Renal cortex interstitium (tissue), 11 donors: Measurements from ENCODE around the gene PKNOX2. TPM values are rescaled to one million over a fixed set of nuclear protein-coding genes. Genes with fewer than 3 reads are reported as not detected.

Source experiments
- DNase-seq, 11 donors: peaks; one replicate each; pipeline ENCODE4 v3.0.0-alpha.2; 2013; ENCODE audit warnings: low read depth in 9 of 11, low spot score in 4 of 11; ENCODE audit errors: extremely low read depth in 1 of 11
- polyA plus RNA-seq, 3 donors: library from polyadenylated mRNA; unstranded; fragments of 120-200 nt; gene quantifications; one replicate each; pipeline ENCODE4 v1.2.1, GENCODE V29; 2013; ENCODE audit not compliant: insufficient read length in 3 of 3

Gene PKNOX2
- polyA plus RNA-seq, 3 donors: 12.4 to 14.6 (median 13.9) TPM

DNA sequence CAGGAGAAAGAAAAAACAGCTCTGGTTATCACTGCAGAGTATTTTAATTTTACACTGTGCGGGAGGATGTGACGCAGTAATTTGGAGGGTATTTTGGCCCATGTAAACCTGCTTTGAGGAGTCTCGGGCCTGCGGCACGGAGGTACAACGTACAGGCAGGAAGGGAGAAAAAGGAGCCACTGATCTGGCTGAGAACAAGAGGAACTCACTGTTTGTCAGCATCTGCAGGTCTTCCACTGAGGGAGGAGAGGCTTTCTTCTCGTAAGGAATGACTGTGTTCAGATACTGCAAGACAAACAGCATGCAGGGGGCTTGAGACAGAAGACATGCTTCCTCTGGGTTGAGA is 287.5 kb downstream of the PKNOX2 start:
- DNase-seq: no peak

DNA sequence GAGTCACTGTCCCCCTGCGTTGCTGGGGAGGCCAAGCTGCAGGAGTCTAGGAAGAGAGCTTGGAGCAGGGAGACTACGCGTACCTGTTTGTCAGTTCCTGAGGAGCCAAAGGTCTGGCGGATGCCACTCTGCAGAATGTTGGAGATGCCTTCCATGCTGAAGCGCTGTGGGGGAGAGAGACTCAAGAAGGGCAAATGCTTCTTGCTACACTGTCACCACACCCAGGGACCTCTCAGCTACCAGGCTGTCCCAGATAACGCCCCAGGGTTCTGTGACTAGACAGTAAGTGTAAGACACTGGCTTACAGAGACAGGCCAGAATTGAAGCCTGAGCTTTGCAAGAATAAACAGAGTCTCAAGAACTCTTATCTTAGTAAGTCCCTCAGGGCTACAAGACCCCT is 289.5 kb downstream of the PKNOX2 start:
- DNase-seq: no peak

DNA sequence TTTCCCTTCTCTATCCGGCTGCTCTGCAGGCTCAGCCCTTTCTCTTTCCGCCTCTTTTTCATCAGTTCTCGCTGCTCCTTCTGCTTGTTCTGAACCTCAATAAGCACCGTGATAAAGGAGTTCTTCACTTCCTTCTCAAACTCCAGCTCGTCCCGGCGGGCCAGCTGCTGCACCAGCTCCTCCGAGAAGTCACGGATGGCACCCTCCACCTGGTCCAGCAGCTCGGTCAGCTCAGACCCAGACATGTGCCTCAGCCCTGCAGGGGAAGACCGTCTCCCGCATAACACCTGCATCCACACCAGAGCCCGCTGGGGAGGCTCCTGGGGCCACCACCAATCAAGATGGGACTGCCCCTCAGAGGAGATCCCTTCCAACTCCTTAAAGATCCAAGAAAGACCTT is 291.3 kb downstream of the PKNOX2 start:
- DNase-seq: no peak

DNA sequence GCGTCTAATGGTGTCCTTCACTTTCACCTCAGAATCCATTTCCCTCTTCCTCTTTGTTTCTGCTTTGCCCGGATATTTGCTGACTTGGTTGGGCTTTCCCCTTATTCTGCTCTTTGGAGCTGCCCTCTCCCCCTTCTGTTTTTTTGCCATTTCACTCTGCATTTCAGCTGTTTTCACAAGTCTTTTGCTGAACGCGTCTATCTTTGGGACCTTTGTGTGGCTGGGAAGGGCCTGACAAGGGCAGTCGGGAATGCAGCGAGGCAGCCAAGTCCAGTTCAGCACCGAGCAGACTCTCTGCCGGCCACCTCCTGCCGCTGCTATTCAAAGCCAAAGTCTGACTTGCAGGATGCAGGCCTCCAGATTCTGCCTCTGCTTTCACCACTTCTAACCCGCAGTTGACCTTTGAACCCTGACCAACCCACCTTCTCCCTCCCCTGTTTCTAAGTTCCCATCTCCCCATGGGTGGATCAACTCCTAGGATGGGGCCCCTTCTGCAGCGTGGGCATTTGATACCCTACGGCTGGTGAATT is 293.3 kb downstream of the PKNOX2 start:
- DNase-seq: no peak

DNA sequence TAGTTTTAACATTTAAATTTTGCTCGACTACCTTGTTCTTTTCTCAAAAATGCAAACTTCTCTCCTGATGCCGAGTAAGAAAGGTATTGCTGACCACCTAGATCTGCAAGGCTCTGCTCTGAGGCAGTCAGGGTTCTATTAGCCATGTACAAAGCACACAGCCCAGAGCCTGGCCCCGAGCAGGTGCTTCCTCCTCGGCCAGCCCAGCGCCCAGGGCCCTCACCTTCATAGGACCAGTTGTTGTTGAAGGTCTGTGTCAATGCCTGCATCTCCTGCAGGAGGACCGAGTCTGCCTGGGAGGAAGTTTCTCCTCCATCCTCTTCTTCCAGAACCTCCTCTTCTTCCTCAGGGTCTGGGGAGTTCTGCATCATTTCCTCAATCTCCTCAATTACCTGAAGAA is 295.7 kb downstream of the PKNOX2 start:
- no peak for DNase-seq

DNA sequence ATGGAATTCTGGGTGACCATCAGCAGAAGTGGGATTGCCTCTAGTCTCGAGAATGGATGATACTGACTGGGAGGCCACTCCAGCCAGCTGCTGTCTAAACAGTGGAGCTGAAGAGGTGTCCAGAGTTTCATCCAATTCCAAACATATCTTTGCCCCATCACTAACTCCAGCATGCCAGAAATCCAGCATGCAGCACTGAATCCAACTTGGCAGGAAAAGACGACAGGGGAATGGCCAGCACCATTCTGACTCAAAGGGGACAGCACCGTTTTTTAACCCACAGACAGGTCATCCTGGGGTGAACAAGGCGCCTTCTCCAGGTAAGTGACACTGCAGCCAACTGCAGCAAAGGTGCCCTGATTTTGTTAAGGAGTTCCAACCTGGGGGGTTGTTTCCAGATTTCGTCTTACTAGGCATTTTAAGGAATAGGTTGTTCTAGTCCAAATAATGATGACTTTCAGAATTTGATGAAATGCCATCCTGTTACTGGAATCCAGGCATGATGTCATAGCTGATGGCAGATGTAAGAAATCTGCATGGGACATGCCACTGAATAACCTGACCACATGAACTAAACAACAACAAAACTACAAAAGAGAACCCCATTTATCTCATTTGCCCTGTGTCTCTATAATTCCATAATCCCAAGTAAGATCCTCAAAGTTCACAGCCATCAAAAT is 299.2 kb downstream of the PKNOX2 start:
- DNase-seq: no peak

DNA sequence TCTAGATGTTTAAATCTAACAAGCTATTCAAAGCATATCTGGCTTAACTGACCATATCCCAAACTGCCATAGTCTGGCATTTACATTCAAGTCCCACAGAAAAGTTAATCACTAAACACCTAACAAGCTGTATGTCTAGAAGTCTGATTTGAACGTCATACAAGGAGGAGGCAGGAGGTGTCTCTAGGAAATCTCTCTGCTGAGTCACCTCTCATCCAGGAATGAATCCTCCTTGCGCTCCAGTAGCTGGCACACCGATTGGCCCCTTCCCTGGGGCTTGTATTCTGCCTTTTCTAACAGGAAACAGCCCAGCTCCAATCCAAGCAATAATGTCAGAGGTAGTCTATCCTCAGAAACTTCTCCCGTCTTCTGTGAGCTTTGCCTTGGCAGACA is 299.7 kb downstream of the PKNOX2 start:
- DNase-seq: no peak

DNA sequence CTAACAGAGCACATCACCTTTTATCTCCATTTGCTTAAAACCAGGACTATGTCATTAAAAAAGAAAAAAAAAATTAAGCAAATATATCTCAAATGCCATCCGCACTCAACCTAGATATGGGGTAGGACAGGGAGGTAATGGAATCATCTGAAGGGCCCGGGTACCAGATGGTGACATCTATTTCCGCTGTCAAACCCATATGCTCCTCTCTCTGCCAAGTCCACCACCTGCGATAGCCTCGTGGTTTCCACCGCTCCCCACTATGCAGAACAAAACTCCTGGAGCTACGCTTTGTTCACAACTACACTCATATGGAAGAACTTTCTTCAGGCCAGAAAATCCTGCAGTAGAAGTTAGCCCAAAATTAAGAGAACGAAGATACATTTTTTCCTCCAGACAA is 300.1 kb downstream of the PKNOX2 start:
- DNase-seq: no peak

DNA sequence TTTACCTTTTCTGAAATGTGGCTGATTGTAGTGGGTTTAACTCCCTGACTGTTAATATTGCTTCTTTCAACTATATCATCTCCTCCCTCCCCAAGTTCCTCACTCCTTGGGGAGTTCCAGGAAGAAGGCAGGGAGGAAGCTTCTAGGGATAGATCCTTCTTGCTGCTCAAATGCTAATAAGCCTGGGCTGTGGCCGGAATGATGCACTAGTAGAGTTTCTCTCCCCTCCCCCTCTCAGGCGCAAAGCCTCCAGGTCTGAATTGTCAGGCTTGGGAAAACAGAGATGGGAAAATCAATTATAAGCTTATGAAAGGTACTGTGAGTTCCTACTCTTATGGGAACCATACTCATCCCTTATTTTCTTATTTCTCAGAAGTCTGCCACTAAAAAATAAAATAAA is 300.7 kb downstream of the PKNOX2 start:
- no peak for DNase-seq

DNA sequence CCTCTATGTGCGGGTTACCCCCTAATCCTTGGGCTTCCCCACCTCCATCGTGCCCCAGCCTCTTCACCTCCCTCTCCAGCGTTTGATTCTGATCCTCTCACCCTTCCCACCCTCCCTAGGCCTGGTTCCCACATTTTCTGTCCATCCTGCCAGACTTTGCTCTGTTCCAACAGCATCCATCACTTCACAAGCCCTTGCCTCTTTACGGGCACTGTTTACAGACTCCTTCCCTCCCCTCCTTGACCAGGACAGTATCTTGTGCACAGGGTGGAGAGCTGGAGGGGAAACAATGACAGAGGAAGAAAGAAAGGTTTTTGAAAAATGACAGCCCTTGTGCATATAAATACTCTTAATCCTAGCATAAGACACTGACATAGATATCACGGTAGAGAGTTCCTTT is 301.1 kb downstream of the PKNOX2 start:
- no peak for DNase-seq

DNA sequence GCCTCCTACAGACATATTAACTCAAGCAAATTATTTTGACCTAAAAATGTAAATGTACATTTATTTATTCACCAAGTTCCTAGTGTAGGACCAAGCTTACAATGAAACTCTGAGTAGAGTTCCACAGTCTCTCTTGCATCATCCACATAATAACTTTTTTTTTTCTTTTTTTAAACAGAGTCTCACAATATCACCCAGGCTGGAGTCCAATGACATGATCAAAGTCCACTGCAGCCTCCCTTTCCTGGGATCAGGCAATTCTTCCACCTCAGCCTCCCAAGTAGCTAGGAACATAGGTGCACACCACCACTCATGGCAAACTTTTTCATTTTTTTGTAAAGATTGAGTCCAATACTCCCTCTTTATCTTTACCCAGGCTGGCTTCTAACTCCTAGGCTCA is 303.5 kb downstream of the PKNOX2 start:
- no peak for DNase-seq

DNA sequence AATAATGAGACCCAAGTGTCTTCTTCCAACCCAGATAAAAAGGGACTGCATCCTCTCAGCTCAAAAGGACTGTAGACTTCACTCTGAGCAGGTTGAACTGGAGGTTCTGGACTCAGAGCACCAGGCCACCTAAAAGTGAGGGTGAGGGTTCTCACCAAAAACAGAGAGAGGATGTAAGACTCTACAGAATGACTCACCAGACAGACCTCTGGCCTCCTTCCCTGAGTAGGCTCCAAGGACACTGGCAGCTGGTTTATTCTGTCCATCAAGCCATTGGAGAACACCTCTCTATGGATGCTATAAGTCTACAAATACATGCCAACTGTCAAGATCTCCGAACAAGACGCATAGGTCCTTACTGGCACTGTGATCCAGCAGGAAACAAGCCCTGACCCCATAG is 304.3 kb downstream of the PKNOX2 start:
- no peak for DNase-seq

DNA sequence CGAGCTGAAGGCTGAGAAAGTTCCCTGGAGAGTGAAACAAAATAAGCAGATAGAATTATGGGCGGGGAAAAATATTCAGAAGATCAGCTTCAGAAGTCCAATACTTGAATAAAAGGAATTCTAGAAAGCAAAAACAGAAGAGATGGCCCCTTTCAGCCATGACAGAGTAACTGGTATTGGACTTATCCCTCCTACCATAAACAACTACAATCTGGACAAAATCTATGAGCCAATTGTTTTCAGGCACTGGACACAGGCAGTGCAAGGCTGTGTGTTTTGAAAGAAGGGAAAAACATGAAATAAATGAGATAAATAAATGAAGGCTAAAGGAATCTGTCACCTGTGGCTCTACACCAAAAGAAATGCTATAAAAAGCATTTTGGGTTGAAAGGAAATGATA is 305.8 kb downstream of the PKNOX2 start:
- DNase-seq: no peak

DNA sequence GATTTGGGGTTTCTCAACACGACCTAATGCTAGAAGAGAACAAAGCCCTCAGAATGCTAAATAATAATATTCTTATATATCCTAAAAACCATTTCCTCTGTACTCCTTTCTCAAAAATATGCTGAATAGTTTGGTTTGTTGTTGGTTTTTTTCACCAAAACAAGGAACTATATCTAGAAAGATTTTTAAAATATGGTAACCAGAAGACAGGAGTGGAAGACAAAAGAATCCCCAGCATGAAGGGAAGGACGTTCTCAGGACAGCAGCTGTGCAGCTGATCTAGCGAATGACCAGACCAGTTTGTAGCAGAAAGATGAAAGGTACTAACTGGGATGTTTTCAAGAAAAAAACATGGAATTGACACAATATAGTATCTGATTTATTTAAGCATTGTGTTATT is 312.2 kb downstream of the PKNOX2 start:
- DNase-seq: no peak

DNA sequence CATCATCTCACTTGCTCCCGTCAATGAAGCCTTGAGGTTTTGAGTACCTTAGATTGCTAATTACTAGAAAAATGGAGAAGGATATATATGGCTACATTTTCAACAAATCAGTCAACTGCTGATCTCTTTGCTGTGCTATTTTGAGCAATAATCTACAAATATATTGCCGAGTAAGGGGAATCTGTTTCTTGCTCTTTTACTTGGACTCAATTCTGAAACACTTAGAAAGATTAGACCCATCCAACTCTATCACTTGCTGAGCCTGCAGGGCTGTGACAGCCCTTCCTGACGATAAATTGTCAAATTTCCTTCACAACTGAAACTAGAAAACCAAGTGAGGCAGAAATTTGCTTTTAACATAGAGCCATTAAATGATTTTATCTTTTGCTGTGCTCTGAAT is 314.6 kb downstream of the PKNOX2 start:
- no peak for DNase-seq

DNA sequence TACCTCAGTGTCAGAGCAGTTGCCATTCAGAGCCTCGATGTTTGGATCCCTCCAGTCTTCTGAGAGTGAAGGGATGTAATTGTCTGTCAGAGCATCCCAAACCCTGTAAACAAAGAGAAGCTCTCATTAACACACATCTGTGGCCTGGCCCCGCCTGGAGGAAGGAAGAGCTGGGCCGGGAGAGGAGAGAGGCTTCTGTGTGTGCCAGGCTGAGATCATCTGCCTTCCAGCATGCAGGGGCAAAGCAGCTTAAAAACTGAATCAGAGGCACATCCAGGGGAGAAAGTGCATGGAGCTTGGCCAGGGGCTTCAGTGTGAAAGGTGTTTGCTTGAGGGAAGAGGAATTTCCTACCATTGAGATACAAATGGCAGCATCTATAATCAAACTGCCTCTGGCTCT is 317.0 kb downstream of the PKNOX2 start:
- DNase-seq: no peak

Other genes starting within 250 kb of the PKNOX2 start
- gene HEPN1, start 245.5 kb upstream of the PKNOX2 start, polyA plus RNA-seq: 1 to 10 TPM in 2 of 3 donors, under 1 TPM in 1; 0.91 to 1.9 (median 1.1) TPM
- 1 to 10 TPM; 1.5 to 3.1 (median 1.7) TPM for gene HEPACAM, start 228.7 kb upstream of the PKNOX2 start, polyA plus RNA-seq
- 1 to 10 TPM; 3.6 to 4.1 (median 4.0) TPM for gene CCDC15, start 210.5 kb upstream of the PKNOX2 start, polyA plus RNA-seq
- 1 to 10 TPM in 2 of 3 donors, under 1 TPM in 1; 0.95 to 3.0 (median 3.0) TPM for gene SLC37A2, start 101.4 kb upstream of the PKNOX2 start, polyA plus RNA-seq
- gene TMEM218, start 53.1 kb upstream of the PKNOX2 start, polyA plus RNA-seq: 10 to 100 TPM; 49.3 to 55.9 (median 53.8) TPM